NB4 (cell line): Measurements from ENCODE around the gene CLEC4M.
"Not testable (repeated sequence)": the region's sequence is repeated elsewhere in the genome, so short reads cannot be mapped to it uniquely, and the experiment has no call there.

Experiments used
- DNase-seq: peaks from one replicate; pipeline ENCODE4 v3.0.0; 2010; ENCODE audit warnings: low read depth
- H3K4me3 ChIP-seq: one replicate; pipeline ENCODE4 v1.5.1; 2011; ENCODE audit warnings: mild to moderate bottlenecking, low read depth, low read length, moderate library complexity
- MYC ChIP-seq: IDR thresholded peaks from 2 replicates; pipeline ENCODE4 v1.6.1; 2011; ENCODE audit warnings: low read depth, low read length
- POLR2A ChIP-seq: IDR thresholded peaks from 2 replicates; pipeline ENCODE4 v1.6.1; 2011; ENCODE audit warnings: mild to moderate bottlenecking; ENCODE audit not compliant: insufficient read length; ENCODE audit errors: extremely low read depth
- TF ChIP-seq, protein P1 (sequence below): IDR thresholded peaks from one replicate; pipeline ENCODE4 v1.5.1; 2012; ENCODE audit warnings: low read depth, low read length
- TF ChIP-seq, protein P2 (sequence below): IDR thresholded peaks from 2 replicates; pipeline ENCODE4 v1.6.1; 2011; ENCODE audit warnings: low read depth, low read length

CLEC4M gene

DNA sequence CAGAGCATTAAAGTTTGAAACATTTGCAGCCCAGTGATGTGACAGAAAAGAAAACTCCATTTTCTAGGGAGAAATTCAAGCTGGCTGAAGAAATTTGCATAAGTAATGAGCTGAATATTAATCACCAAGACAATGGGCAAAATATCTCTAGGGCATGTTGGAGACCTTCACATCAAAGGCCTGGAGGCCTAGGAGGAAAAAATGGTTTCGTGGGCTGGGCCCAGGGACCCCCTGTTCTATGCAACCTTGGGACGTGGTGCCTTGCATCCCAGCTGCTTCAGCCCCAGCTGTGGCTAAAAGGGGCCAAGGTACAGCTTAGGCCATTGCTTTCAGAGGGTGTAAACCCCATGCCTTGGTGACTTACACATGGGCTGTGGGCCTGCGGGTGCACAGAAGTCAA, 5.7 kb upstream of the CLEC4M start:
- no peak overlapping the region for H3K4me3 ChIP-seq
- TF ChIP-seq, protein P1, sequence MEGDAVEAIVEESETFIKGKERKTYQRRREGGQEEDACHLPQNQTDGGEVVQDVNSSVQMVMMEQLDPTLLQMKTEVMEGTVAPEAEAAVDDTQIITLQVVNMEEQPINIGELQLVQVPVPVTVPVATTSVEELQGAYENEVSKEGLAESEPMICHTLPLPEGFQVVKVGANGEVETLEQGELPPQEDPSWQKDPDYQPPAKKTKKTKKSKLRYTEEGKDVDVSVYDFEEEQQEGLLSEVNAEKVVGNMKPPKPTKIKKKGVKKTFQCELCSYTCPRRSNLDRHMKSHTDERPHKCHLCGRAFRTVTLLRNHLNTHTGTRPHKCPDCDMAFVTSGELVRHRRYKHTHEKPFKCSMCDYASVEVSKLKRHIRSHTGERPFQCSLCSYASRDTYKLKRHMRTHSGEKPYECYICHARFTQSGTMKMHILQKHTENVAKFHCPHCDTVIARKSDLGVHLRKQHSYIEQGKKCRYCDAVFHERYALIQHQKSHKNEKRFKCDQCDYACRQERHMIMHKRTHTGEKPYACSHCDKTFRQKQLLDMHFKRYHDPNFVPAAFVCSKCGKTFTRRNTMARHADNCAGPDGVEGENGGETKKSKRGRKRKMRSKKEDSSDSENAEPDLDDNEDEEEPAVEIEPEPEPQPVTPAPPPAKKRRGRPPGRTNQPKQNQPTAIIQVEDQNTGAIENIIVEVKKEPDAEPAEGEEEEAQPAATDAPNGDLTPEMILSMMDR, result no peak
- TF ChIP-seq, protein P2, sequence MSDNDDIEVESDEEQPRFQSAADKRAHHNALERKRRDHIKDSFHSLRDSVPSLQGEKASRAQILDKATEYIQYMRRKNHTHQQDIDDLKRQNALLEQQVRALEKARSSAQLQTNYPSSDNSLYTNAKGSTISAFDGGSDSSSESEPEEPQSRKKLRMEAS, result no peak
- TF ChIP-seq MYC (no peak), POLR2A (no peak)
- DNase-seq, result no peak

DNA sequence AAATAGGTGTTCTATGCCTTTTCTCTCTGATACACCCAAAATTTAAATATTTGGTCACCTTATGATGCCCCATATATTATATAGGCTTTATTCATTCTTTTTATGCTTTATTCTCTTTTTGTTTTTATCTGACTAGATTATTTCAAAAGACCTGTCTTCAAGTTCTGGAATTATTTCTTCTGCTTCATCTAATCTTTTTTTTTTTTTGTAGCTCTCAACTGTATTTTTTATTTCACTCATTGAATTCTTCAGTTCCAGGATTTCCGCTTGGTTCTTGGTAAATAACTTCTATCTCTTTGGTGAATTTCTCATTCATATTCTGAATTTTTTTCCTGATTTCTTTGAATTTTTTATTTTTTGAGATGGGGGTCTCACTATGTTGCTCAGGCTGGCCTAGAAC, 3.9 kb upstream of the CLEC4M start:
- TF ChIP-seq, protein P2, result no peak
- TF ChIP-seq MYC (no peak), POLR2A (no peak)
- TF ChIP-seq, protein P1, result no peak
- H3K4me3 ChIP-seq, result no peak overlapping the region
- DNase-seq, result no peak

DNA sequence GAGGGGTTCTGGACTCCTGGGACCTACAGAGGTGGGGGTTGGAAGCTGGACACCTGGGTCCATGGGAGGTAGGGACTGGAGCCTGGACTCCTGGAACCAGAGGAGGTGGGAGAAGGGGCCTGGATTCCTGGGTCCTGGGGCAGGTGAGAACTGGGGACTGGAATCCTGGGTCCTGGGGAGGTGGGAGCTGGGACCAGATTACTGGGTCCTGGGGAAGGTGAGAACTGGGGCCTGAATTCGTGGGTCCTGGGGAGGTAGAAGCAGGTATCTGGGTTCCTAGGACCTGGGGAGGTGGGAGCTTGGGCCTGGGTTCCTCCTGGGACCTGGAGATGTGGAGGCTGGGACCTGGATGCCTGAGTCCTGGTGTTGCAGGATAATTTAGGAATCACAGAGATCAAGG, 653 bp downstream of the CLEC4M start:
- no peak overlapping the region for H3K4me3 ChIP-seq
- TF ChIP-seq, protein P2, result no peak
- no peak for TF ChIP-seq MYC
- TF ChIP-seq, protein P1, result no peak
- TF ChIP-seq POLR2A, result no peak
- DNase-seq, result no peak

DNA sequence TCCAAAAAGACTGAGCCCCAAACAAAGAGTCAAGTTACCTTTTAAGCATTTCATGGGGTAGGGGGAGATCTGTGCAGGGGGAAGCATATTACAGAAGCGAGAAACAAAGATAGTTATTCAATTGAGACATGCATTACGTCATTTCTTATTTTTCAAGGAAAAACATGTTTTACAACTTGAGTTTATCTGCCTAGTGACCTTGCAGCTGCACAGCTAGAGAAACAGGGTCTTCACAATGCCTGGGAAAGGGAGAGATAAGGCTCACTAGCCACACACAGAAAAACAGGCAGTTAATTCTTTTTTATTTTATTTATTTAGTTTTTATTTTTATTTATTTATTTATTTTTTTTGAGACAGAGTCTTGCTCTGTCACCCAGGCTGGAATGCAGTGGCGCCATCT, 1.1 kb downstream of the CLEC4M start:
- H3K4me3 ChIP-seq, DNase-seq: not testable (repeated sequence)

DNA sequence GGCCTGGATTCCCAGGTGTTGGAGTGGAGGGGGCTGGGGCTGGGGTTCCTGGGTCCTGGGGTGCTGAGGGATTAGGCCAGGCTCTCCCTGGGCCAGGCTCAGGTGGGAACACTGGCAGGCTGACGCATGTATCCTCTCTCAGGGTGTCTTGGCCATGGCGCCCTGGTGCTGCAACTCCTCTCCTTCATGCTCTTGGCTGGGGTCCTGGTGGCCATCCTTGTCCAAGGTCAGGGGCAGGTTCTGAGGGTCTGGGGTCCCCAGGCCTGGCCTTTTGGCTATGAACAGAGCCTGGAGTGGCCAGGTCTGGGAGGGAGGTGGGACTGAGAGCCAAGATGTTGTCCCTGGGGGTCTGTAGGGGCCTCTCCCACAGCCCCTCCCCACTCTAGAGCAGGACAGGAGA, 2.0 kb downstream of the CLEC4M start:
- not testable (repeated sequence) for DNase-seq, H3K4me3 ChIP-seq

DNA sequence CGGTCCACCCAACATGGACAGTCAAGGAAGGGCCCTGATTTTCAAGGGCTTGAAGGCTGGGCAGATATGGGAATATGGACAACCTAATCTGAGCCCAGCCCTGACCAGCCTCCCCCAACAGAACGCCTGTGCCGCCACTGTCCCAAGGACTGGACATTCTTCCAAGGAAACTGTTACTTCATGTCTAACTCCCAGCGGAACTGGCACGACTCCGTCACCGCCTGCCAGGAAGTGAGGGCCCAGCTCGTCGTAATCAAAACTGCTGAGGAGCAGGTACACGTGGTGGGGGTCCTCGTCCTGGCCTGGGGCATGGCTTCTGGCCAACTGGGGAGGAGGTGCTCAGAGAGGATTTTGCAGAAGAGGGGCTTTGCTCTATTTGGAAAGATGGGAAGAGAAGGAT, 3.5 kb downstream of the CLEC4M start:
- DNase-seq, result no peak
- no peak overlapping the region for H3K4me3 ChIP-seq
- TF ChIP-seq MYC (no peak), POLR2A (no peak)
- TF ChIP-seq, protein P2, result no peak
- TF ChIP-seq, protein P1, result no peak

DNA sequence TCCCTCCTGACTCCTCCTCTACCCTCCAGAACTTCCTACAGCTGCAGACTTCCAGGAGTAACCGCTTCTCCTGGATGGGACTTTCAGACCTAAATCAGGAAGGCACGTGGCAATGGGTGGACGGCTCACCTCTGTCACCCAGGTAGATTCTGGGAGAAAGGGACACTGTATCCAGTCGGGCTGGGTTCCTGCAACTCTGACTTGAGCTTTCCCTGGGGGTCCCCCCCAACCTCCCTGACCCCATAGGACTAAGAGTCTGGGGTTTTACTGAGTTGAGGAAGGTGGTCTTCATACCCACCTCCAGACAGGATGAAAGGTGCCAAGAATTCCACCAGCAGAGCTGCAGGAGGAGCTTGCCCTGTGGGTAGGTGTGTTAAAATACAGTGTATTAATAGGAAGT, 4.4 kb downstream of the CLEC4M start:
- TF ChIP-seq POLR2A, result no peak
- TF ChIP-seq, protein P2, result no peak
- TF ChIP-seq MYC, result no peak
- TF ChIP-seq, protein P1, result no peak
- H3K4me3 ChIP-seq, result no peak overlapping the region
- DNase-seq, result no peak
